C4-2B (cell line): ENCODE measurements around the gene TLCD2.
"Not testable (repeated sequence)": the region's sequence is repeated elsewhere in the genome, so short reads cannot be mapped to it uniquely, and the experiment has no call there.

ENCODE experiments used
- H3K27ac ChIP-seq: fragments of 450-650 bp; 2 replicates; pipeline ENCODE4 v1.5.1; 2017
- ZFX ChIP-seq: fragments of 450-650 bp; IDR thresholded peaks from 2 replicates; pipeline ENCODE4 v1.6.1; 2017
- TF ChIP-seq, protein P1 (sequence below): fragments of 450-650 bp; conservative IDR thresholded peaks from 2 replicates; pipeline ENCODE4 v1.5.1; 2017; ENCODE audit warnings: mild to moderate bottlenecking

The TLCD2 gene

DNA sequence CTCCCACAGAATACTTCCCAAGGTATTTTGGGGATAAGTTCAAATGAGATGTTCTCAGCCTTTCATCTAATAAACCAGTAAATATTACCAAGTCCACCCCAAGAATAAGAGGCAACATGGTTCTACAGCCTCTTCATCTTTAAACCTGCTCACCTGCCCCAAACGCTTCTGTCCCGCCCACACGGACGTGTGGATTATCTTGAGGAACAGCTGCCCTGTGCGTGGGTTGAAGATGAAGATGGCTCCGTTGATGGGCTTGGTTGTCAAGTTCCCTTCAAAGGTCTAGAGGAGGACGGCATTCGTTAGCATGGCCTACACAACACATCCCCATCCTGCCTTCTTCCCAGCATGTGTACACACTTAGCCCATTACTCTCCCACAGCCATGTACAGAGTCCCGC, 52.1 kb downstream of the TLCD2 start:
- TF ChIP-seq ZFX: no peak
- TF ChIP-seq, protein P1, sequence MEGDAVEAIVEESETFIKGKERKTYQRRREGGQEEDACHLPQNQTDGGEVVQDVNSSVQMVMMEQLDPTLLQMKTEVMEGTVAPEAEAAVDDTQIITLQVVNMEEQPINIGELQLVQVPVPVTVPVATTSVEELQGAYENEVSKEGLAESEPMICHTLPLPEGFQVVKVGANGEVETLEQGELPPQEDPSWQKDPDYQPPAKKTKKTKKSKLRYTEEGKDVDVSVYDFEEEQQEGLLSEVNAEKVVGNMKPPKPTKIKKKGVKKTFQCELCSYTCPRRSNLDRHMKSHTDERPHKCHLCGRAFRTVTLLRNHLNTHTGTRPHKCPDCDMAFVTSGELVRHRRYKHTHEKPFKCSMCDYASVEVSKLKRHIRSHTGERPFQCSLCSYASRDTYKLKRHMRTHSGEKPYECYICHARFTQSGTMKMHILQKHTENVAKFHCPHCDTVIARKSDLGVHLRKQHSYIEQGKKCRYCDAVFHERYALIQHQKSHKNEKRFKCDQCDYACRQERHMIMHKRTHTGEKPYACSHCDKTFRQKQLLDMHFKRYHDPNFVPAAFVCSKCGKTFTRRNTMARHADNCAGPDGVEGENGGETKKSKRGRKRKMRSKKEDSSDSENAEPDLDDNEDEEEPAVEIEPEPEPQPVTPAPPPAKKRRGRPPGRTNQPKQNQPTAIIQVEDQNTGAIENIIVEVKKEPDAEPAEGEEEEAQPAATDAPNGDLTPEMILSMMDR: no peak
- no peak overlapping the region for H3K27ac ChIP-seq

DNA sequence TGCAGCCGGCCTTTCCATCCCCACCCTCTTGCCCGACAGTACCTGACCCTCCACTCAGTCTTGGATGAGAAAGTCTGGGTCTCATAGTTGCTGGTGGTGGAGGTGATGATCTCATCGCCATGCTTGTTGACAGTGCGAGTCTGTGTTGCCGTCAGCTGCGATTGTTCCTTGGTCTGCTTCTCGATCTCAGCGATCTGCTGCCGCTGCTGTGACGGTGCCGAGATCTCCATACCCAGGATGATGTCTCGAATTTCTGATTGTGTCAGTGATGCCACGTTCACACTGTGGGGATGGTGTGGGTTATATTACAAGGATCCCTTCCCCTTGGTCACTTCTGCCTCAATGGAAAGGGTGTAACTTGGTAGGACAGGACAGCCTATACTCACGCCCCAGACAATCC, 56.4 kb downstream of the TLCD2 start:
- no peak for TF ChIP-seq ZFX
- TF ChIP-seq, protein P1: no peak

DNA sequence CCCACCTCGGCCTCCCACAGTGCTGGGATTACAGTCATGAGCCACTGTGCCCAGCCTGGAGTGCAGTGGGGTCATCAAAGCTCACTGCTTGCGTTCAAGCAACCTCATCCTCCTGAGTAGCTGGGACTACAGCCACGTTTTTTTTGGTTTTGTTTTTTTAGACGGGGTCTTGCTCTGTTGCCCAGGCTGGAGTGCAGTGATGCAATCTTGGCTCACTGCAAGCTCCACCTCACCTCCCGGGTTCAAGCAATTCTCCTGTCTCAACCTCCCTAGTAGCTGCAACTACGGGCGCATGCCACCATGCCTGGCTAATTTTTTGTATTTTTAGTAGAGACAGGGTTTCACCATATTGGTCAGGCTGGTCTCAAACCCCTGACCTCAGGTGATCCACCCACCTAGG, 57.4 kb downstream of the TLCD2 start:
- not testable (repeated sequence) for H3K27ac ChIP-seq

More for the DNA sequence above, 56.4 kb downstream of the TLCD2 start:
- no peak overlapping the region for H3K27ac ChIP-seq
